K562 (cell line): ENCODE measurements around the gene RAI1. TPM values are rescaled to one million over a fixed set of nuclear protein-coding genes. Genes with fewer than 3 reads are reported as not detected.

Experiments used
- ATAC-seq: fragments of 200-7000 bp; cut with Tn5 transposase; 3 replicates; pipeline ENCODE4 v1.9.1; 2020; ENCODE audit warnings: moderate library complexity
- BruUV-seq: library from RNA; stranded (reverse); fragments of 400-500 nt; replicated peaks from 2 replicates; lab custom pipeline; 2021; lab: Mats Ljungman, UMichigan
- CTCF ChIA-PET: fragments of 300-600 bp; formaldehyde crosslinking; extraction: SDS; loops from one replicate; lab custom pipeline; 2021; ENCODE audit warnings: low intra/inter-chr PET ratio; lab: Yijun Ruan, JAX
- POLR2A ChIA-PET: fragments of 300-600, 350-650 bp; sonication (Branson Sonifier 250); formaldehyde crosslinking; extraction: SDS; loops from one replicate; lab custom pipeline; 2021; ENCODE audit warnings: antibody characterized with exemption, inconsistent platforms; lab: Yijun Ruan, JAX
- DNase-seq, 4 experiments: peaks; one replicate each; pipeline versions ENCODE4 v3.0.0 to v3.0.0-alpha.2; 2011 to 2018; ENCODE audit warnings: low spot score in 3 of 4, mixed read lengths in 3 of 4; ENCODE audit errors: extremely low read depth in 1 of 4
- FAIRE-seq: peaks from 2 replicates; lab custom pipeline; 2011; peaks lifted over from hg19 to GRCh38; lab: Jason Lieb, UNC
- H2AFZ ChIP-seq: 2 replicates; pipeline ENCODE4 v1.6.0; 2011; ENCODE audit warnings: low read depth, low read length, control low read depth, inconsistent platforms
- H3K27ac ChIP-seq: fragments of 200-600 bp; 3 replicates; pipeline ENCODE4 v1.8.0; 2011; ENCODE audit warnings: low read depth, mild to moderate bottlenecking, control low read depth, inconsistent platforms, low read length, moderate library complexity, mixed read lengths; ENCODE audit errors: extremely low read depth
- H3K27me3 ChIP-seq, 2 experiments: fragments of 300-600 bp in 1 of 2; 2 replicates in 1 of 2; 3 replicates in 1 of 2; pipeline versions ENCODE4 v1.6.0 to v1.8.0; 2011; ENCODE audit warnings: inconsistent platforms in 2 of 2, low read length in 2 of 2, mild to moderate bottlenecking in 1 of 2, mixed read lengths in 1 of 2, moderate library complexity in 1 of 2; ENCODE audit not compliant: control insufficient read depth in 2 of 2, insufficient read depth in 2 of 2
- H3K36me3 ChIP-seq: fragments of 300-600 bp; 3 replicates; pipeline ENCODE4 v1.8.0; 2011; ENCODE audit warnings: mild to moderate bottlenecking, low read length, inconsistent platforms; ENCODE audit not compliant: control insufficient read depth, insufficient read depth
- H3K4me1 ChIP-seq, 2 experiments: fragments of 200-600 bp in 1 of 2; replicated peaks in 1 of 2; 2 replicates in 1 of 2; 3 replicates in 1 of 2; pipeline versions ENCODE4 v1.5.1 to v1.8.0; 2011; ENCODE audit warnings: inconsistent platforms in 2 of 2, low read length in 2 of 2, mild to moderate bottlenecking in 1 of 2, mixed read lengths in 1 of 2, moderate library complexity in 1 of 2; ENCODE audit not compliant: control insufficient read depth in 2 of 2, insufficient read depth in 2 of 2
- H3K4me2 ChIP-seq: 2 replicates; pipeline ENCODE4 v1.6.1; 2011; ENCODE audit warnings: low read length, control low read depth, inconsistent platforms, mixed read lengths; ENCODE audit not compliant: insufficient read depth
- H3K4me3 ChIP-seq: fragments of 200-600 bp; sonication (generic), shearing (Covaris generic); 2 replicates; pipeline ENCODE4 v1.5.1; 2016; ENCODE audit warnings: control low read depth, inconsistent platforms
- H3K79me2 ChIP-seq: fragments of 200-600 bp; 3 replicates; pipeline ENCODE4 v1.8.0; 2011; ENCODE audit warnings: low read length, inconsistent platforms; ENCODE audit not compliant: control insufficient read depth, insufficient read depth
- H3K9ac ChIP-seq, 2 experiments: 2 replicates each; pipeline versions ENCODE4 v1.6.0 to v1.6.1; 2011; ENCODE audit warnings: low read depth in 2 of 2, low read length in 2 of 2, control low read depth in 1 of 2, inconsistent platforms in 1 of 2, mild to moderate bottlenecking in 1 of 2, mixed read lengths in 1 of 2; ENCODE audit not compliant: insufficient read depth in 1 of 2
- H3K9me1 ChIP-seq: one replicate; pipeline ENCODE4 v1.6.0; 2011; ENCODE audit warnings: inconsistent platforms, mild to moderate bottlenecking, low read length, moderate library complexity; ENCODE audit not compliant: control insufficient read depth, insufficient read depth
- H3K9me3 ChIP-seq: replicated peaks from 2 replicates; pipeline ENCODE4 v1.5.1; 2011; ENCODE audit warnings: low read depth, low read length, inconsistent platforms; ENCODE audit not compliant: control insufficient read depth, insufficient read depth
- H4K20me1 ChIP-seq: replicated peaks from 2 replicates; pipeline ENCODE4 v1.6.1; 2011; ENCODE audit warnings: low read length, inconsistent platforms, mixed read lengths; ENCODE audit not compliant: control insufficient read depth, insufficient read depth
- ARID3B ChIP-seq: fragments of 250-450 bp; sonication (Bioruptor Pico); IDR thresholded peaks from 2 replicates; pipeline ENCODE4 v1.4.0; 2020; ENCODE audit warnings: borderline replicate concordance
- ATF1 ChIP-seq, 2 experiments: fragments of 450-650 bp in 1 of 2; IDR thresholded peaks; 2 replicates each; pipeline ENCODE4 v1.6.1; 2016; ENCODE audit warnings: missing compliant biosample characterization in 1 of 2, missing genetic modification characterization in 1 of 2
- CHAMP1 ChIP-seq: fragments of 450-650 bp; IDR thresholded peaks from 2 replicates; pipeline ENCODE4 v1.6.1; 2016; ENCODE audit warnings: mild to moderate bottlenecking
- HDAC1 ChIP-seq, 2 experiments: fragments of 450-650 bp; IDR thresholded peaks; 2 replicates each; pipeline ENCODE4 v1.6.1; 2016 to 2017; ENCODE audit warnings: inconsistent platforms in 1 of 2, mild to moderate bottlenecking in 1 of 2, moderate library complexity in 1 of 2
- NBN ChIP-seq: fragments of 450-650 bp; IDR thresholded peaks from 2 replicates; pipeline ENCODE4 v1.6.1; 2016; ENCODE audit warnings: low read depth, mild to moderate bottlenecking
- RFX1 ChIP-seq: fragments of 450-650 bp; IDR thresholded peaks from 2 replicates; pipeline ENCODE4 v1.6.1; 2016; ENCODE audit warnings: mild to moderate bottlenecking, moderate library complexity
- SMARCA4 ChIP-seq: fragments of 450-650 bp; IDR thresholded peaks from 2 replicates; pipeline ENCODE4 v1.6.1; 2016
- SPI1 ChIP-seq: IDR thresholded peaks from 2 replicates; pipeline ENCODE4 v1.6.1; 2011; ENCODE audit warnings: low read depth, low read length, control low read depth, borderline replicate concordance
- ZFX ChIP-seq: sonication (generic); formaldehyde crosslinking; IDR thresholded peaks from 2 replicates; pipeline ENCODE4 v1.8.0; 2022; ENCODE audit warnings: mild to moderate bottlenecking, missing genetic modification reagents, moderate library complexity
- ZNF253 ChIP-seq: fragments of 250-450 bp; sonication (Bioruptor Pico); conservative IDR thresholded peaks from 2 replicates; pipeline ENCODE4 v1.6.1; 2021; ENCODE audit warnings: mild to moderate bottlenecking
- WGBS: fragments of 100-300 bp; shearing (Covaris generic); methylation state at CpG from one replicate; pipeline ENCODE4 v1.1.6; 2016; ENCODE audit warnings: low coverage, mixed read lengths; ENCODE audit not compliant: insufficient coverage; ENCODE audit errors: missing lambda C conversion rate; 5-methylcytosine and 5-hydroxymethylcytosine counted together
- in situ Hi-C: fragments of 300-500 bp; cut with MboI; formaldehyde crosslinking; loops from 4 replicates; pipeline ENCODE4 v1.15.0; 2018; ENCODE audit warnings: inconsistent platforms, mixed read lengths
- intact Hi-C: fragments of 100-400 bp; cut with micrococcal nuclease; formaldehyde crosslinking; loops from 2 replicates; pipeline ENCODE4 v1.14.2; 2022
- polyA plus RNA-seq, 8 experiments: library from polyadenylated mRNA; depleted of rRNA in 4 of 8; stranded (reverse) in 5 of 8; unstranded in 3 of 8; fragments of >200 nt; fragmentation: Nextera tagmentation in 2 of 8; fragmentation: Illumina TruSeq in 1 of 8; extraction: Ambion mirVana in 2 of 8; extraction: Trizol in 1 of 8; gene quantifications; 2 replicates each; pipeline versions ENCODE4 v1.2.1 to v1.2.3, GENCODE V29; 2011 to 2014; ENCODE audit warnings: inconsistent platforms in 1 of 8, missing spikeins in 1 of 8
- total RNA-seq, 7 experiments: library from RNA; depleted of rRNA in 6 of 7; stranded (reverse); fragments of >200 nt in 6 of 7; fragmentation: Illumina TruSeq in 2 of 7; extraction: Trizol in 2 of 7; gene quantifications; 2 replicates each; pipeline versions ENCODE4 v1.2.1 to v1.2.3, GENCODE V29; 2011 to 2021; ENCODE audit warnings: low replicate concordance in 1 of 7

Gene RAI1
- total and polyA plus RNA-seq, 9 of the 15 experiments (the other 6 are each of a cell fraction or from before 2014, with no cell fraction given), result 0.68 to 19.9 (median 5.5) TPM

GRCh38 chr17:17669580-17670235 lies 11.6 kb upstream of the RAI1 start:
- H3K4me2 ChIP-seq, result no peak overlapping the region
- no peak overlapping the region for H3K9ac ChIP-seq
- ATAC-seq (no peak), DNase-seq (no peak), FAIRE-seq (no peak)
- no peaks in the 10 kb centered on the region for H4K20me1 ChIP-seq
- ChIA-PET CTCF (no interaction called here), POLR2A (interaction anchor here (0.6 kb wide), 1 partner anchor 172 kb away, joined by 3 read pairs; no protein-coding TSS in a partner anchor)
- 0 out of 5 replicates have a peak, but pooled peaks cover 0 to 6% of the 10 kb centered on the region in 2 experiments for H3K27me3 ChIP-seq
- H3K36me3 ChIP-seq, result no peaks in the 10 kb centered on the region
- no peaks in the 10 kb centered on the region for H3K79me2 ChIP-seq
- WGBS, result 7% methylated on average over 5 of the region's 6 CpGs
- intact Hi-C loops, result loop anchor here (10.0 kb wide), 1 partner anchor 245 kb away; no protein-coding TSS in a partner anchor
- TF ChIP-seq SMARCA4, result no peak
- peak; percentile 35; the same call in 1 of the 2 replicates for TF ChIP-seq RFX1
- no peaks in the 10 kb centered on the region for H3K9me1 ChIP-seq
- no peak overlapping the region for H2AFZ ChIP-seq
- no peaks in the 10 kb centered on the region for H3K9me3 ChIP-seq
- H3K27ac ChIP-seq, result no peak overlapping the region
- peaks cover 0 to 17% of the 10 kb centered on the region in 2 experiments; a peak in 2 of 5 replicates for H3K4me1 ChIP-seq
- no TSS peak for BruUV-seq
- H3K4me3 ChIP-seq, result no peak overlapping the region
- in situ Hi-C loops, result no loop called here

- ChIA-PET CTCF (no interaction called here), POLR2A (interaction anchor here (0.7 kb wide), 1 partner anchor 353 kb away, joined by 3 read pairs; no protein-coding TSS in a partner anchor)
- Histone ChIP-seq H3K36me3 (no peaks in the 10 kb centered on the region), H3K9ac (no peak overlapping the region; a peak in 1 of 4 replicates), H3K9me1 (no peaks in the 10 kb centered on the region), H2AFZ (no peak overlapping the region), H3K4me1 (peaks cover 0 to 17% of the 10 kb centered on the region in 2 experiments; a peak in 2 of 5 replicates), H3K4me2 (no peak overlapping the region), H3K9me3 (no peaks in the 10 kb centered on the region), H4K20me1 (no peaks in the 10 kb centered on the region), H3K79me2 (no peaks in the 10 kb centered on the region), H3K27me3 (0 out of 5 replicates have a peak, but pooled peaks cover 0 to 6% of the 10 kb centered on the region in 2 experiments), H3K4me3 (no peak overlapping the region), H3K27ac (no peak overlapping the region)
- ATAC-seq, result no peak
- no peak for DNase-seq
- FAIRE-seq, result no peak
- in situ Hi-C loops, result no loop called here
- no TSS peak for BruUV-seq
- WGBS, result 14% methylated on average over 14 of the region's 16 CpGs
- intact Hi-C loops, result loop anchor here (10.0 kb wide), 1 partner anchor 244 kb away; no protein-coding TSS in a partner anchor
- TF ChIP-seq ZFX (CRISPR knock-in tag), result no peak
- TF ChIP-seq NBN, result no peak
- TF ChIP-seq CHAMP1, result no peak
- TF ChIP-seq ZNF253 (CRISPR knock-in tag), result no peak
- TF ChIP-seq HDAC1 (IDR thresholded peaks at IDR 0.05), result no peak
- TF ChIP-seq ARID3B, result no peak
- no peak for TF ChIP-seq ATF1 (CRISPR knock-in tag; IDR thresholded peaks at IDR 0.05)
- TF ChIP-seq ATF1 (tag; IDR thresholded peaks at IDR 0.05), result no peak
- no peak for TF ChIP-seq SPI1
These were observed 10.5 kb upstream of the RAI1 start for GRCh38 chr17:17670701-17671305.
